ENCODE measurements around the gene SLC4A4.

SLC4A4 gene

GRCh38 chr4:71338846-71339593, at the start of gene SLC4A4:
Gene SLC4A4, plus strand, starts transcription at chr4:71339020.
- DNase-seq = peak; percentile 3 to 13

GRCh38 chr4:71290074-71290473, 48.7 kb upstream of the SLC4A4 start:
- H3K9me3 Mint-ChIP-seq = no peaks in the 10 kb centered on the region
- H3K27ac Mint-ChIP-seq = no peak overlapping the region
- DNase-seq = no peak
- no peaks in the 10 kb centered on the region for H3K4me1 Mint-ChIP-seq
- no peak overlapping the region for H3K4me3 Mint-ChIP-seq
- no peaks in the 10 kb centered on the region for H3K27me3 Mint-ChIP-seq
- ATAC-seq = no peak

More at GRCh38 chr4:71338846-71339593, at the start of gene SLC4A4:
- Mint-ChIP-seq H3K27ac (no peak within 1 kb of the TSS), H3K9me3 (peaks cover 0 to 9% of the 10 kb centered on the region in 2 donors), H3K27me3 (peaks cover 7% of the 10 kb centered on the region), H3K4me3 (no peak within 1 kb of the TSS), H3K4me1 (peaks cover 8% of the 10 kb centered on the region)
- peak; percentile 93 for ATAC-seq

- no peak for ATAC-seq
- Mint-ChIP-seq H3K27ac (no peak overlapping the region), H3K4me3 (no peak overlapping the region), H3K4me1 (no peaks in the 10 kb centered on the region), H3K9me3 (no peaks in the 10 kb centered on the region), H3K27me3 (no peaks in the 10 kb centered on the region)
- DNase-seq = no peak
These were observed 48.3 kb upstream of the SLC4A4 start for GRCh38 chr4:71290476-71290875.

- no peaks in the 10 kb centered on the region for H3K27me3 Mint-ChIP-seq
- H3K9me3 Mint-ChIP-seq = no peaks in the 10 kb centered on the region
- no peak for ATAC-seq
- H3K27ac Mint-ChIP-seq = no peak overlapping the region
- no peak for DNase-seq
- H3K4me3 Mint-ChIP-seq = no peak overlapping the region
- no peaks in the 10 kb centered on the region for H3K4me1 Mint-ChIP-seq
These were observed 46.6 kb upstream of the SLC4A4 start for GRCh38 chr4:71292228-71292627.

GRCh38 chr4:71293705-71294104, 45.1 kb upstream of the SLC4A4 start:
- DNase-seq (no peak), ATAC-seq (no peak)
- no peaks in the 10 kb centered on the region for H3K9me3 Mint-ChIP-seq
- H3K27ac Mint-ChIP-seq = no peak overlapping the region
- no peaks in the 10 kb centered on the region for H3K4me1 Mint-ChIP-seq
- no peak overlapping the region for H3K4me3 Mint-ChIP-seq
- no peaks in the 10 kb centered on the region for H3K27me3 Mint-ChIP-seq

GRCh38 chr4:71294301-71294700, 44.5 kb upstream of the SLC4A4 start:
- Mint-ChIP-seq H3K9me3 (no peaks in the 10 kb centered on the region), H3K27ac (no peak overlapping the region), H3K4me3 (no peak overlapping the region), H3K4me1 (no peaks in the 10 kb centered on the region), H3K27me3 (no peaks in the 10 kb centered on the region)
- DNase-seq (no peak), ATAC-seq (no peak)

GRCh38 chr4:71296945-71297344, 41.9 kb upstream of the SLC4A4 start:
- ATAC-seq (no peak), DNase-seq (no peak)
- H3K27ac Mint-ChIP-seq = no peak overlapping the region

GRCh38 chr4:71300362-71300761, 38.5 kb upstream of the SLC4A4 start:
- Mint-ChIP-seq H3K9me3 (no peaks in the 10 kb centered on the region), H3K27ac (peak overlapping the region in 1 of 2 donors; percentile 61)

More at GRCh38 chr4:71296945-71297344, 41.9 kb upstream of the SLC4A4 start:
- no peaks in the 10 kb centered on the region for H3K9me3 Mint-ChIP-seq
- no peaks in the 10 kb centered on the region for H3K27me3 Mint-ChIP-seq
- H3K4me1 Mint-ChIP-seq = no peaks in the 10 kb centered on the region
- H3K4me3 Mint-ChIP-seq = no peak overlapping the region

GRCh38 chr4:71300964-71301363, 37.9 kb upstream of the SLC4A4 start:
- no peak for ATAC-seq
- Mint-ChIP-seq H3K27me3 (no peaks in the 10 kb centered on the region), H3K4me3 (no peak overlapping the region)

More at GRCh38 chr4:71300362-71300761, 38.5 kb upstream of the SLC4A4 start:
- H3K4me3 Mint-ChIP-seq = no peak overlapping the region
- ATAC-seq (peak; percentile 20), DNase-seq (no peak)
- H3K27me3 Mint-ChIP-seq = no peaks in the 10 kb centered on the region
- H3K4me1 Mint-ChIP-seq = no peaks in the 10 kb centered on the region

GRCh38 chr4:71303287-71303686, 35.5 kb upstream of the SLC4A4 start:
- H3K27ac Mint-ChIP-seq = no peak overlapping the region
- DNase-seq (no peak), ATAC-seq (no peak)
- no peaks in the 10 kb centered on the region for H3K4me1 Mint-ChIP-seq
- no peak overlapping the region for H3K4me3 Mint-ChIP-seq
- no peaks in the 10 kb centered on the region for H3K9me3 Mint-ChIP-seq
- H3K27me3 Mint-ChIP-seq = no peaks in the 10 kb centered on the region

More at GRCh38 chr4:71300964-71301363, 37.9 kb upstream of the SLC4A4 start:
- no peaks in the 10 kb centered on the region for H3K4me1 Mint-ChIP-seq
- H3K9me3 Mint-ChIP-seq = no peaks in the 10 kb centered on the region
- no peak for DNase-seq
- no peak overlapping the region for H3K27ac Mint-ChIP-seq

- DNase-seq = no peak
These were observed 35.0 kb upstream of the SLC4A4 start for GRCh38 chr4:71303850-71304249.

GRCh38 chr4:71304289-71304850, 34.5 kb upstream of the SLC4A4 start:
- H3K9me3 Mint-ChIP-seq = no peaks in the 10 kb centered on the region
- no peaks in the 10 kb centered on the region for H3K4me1 Mint-ChIP-seq
- H3K27ac Mint-ChIP-seq = no peak overlapping the region
- ATAC-seq (no peak), DNase-seq (no peak)
- H3K4me3 Mint-ChIP-seq = no peak overlapping the region
- H3K27me3 Mint-ChIP-seq = no peaks in the 10 kb centered on the region

More at GRCh38 chr4:71303850-71304249, 35.0 kb upstream of the SLC4A4 start:
- no peak overlapping the region for H3K27ac Mint-ChIP-seq
- no peaks in the 10 kb centered on the region for H3K27me3 Mint-ChIP-seq
- no peak overlapping the region for H3K4me3 Mint-ChIP-seq
- no peaks in the 10 kb centered on the region for H3K9me3 Mint-ChIP-seq
- no peak for ATAC-seq
- no peaks in the 10 kb centered on the region for H3K4me1 Mint-ChIP-seq

GRCh38 chr4:71307729-71308128, 31.1 kb upstream of the SLC4A4 start:
- Mint-ChIP-seq H3K4me3 (no peak overlapping the region), H3K27ac (no peak overlapping the region), H3K4me1 (no peaks in the 10 kb centered on the region), H3K27me3 (no peaks in the 10 kb centered on the region), H3K9me3 (peaks cover 5 to 16% of the 10 kb centered on the region in 2 donors)
- ATAC-seq = no peak
- no peak for DNase-seq

- Mint-ChIP-seq H3K4me3 (no peak overlapping the region), H3K9me3 (no peaks in the 10 kb centered on the region), H3K4me1 (no peaks in the 10 kb centered on the region), H3K27me3 (peaks cover 7% of the 10 kb centered on the region), H3K27ac (no peak overlapping the region)
- ATAC-seq (no peak), DNase-seq (no peak)
These were observed 16.4 kb upstream of the SLC4A4 start for GRCh38 chr4:71322425-71322824.

GRCh38 chr4:71333368-71333767, 5.5 kb upstream of the SLC4A4 start:
- no peaks in the 10 kb centered on the region for H3K4me1 Mint-ChIP-seq
- DNase-seq = no peak
- ATAC-seq = no peak

GRCh38 chr4:71333960-71334359, 4.9 kb upstream of the SLC4A4 start:
- no peak overlapping the region for H3K27ac Mint-ChIP-seq
- DNase-seq (no peak), ATAC-seq (no peak)
- no peak overlapping the region for H3K4me3 Mint-ChIP-seq
- H3K4me1 Mint-ChIP-seq = peaks cover 4% of the 10 kb centered on the region
- peaks cover 4% of the 10 kb centered on the region for H3K27me3 Mint-ChIP-seq
- peaks cover 5 to 10% of the 10 kb centered on the region in 2 donors for H3K9me3 Mint-ChIP-seq

More at GRCh38 chr4:71333368-71333767, 5.5 kb upstream of the SLC4A4 start:
- H3K27ac Mint-ChIP-seq = no peak overlapping the region
- no peak overlapping the region for H3K4me3 Mint-ChIP-seq
- H3K27me3 Mint-ChIP-seq = no peaks in the 10 kb centered on the region
- H3K9me3 Mint-ChIP-seq = peaks cover 5 to 7% of the 10 kb centered on the region in 2 donors

Data from stimulated activated naive CD8-positive, alpha-beta T cell treated with anti-CD3 and anti-CD28 coated beads, Interleukin-15, amount 100 ng/mL, for 72 hours (primary cell).